Hepatocyte (in vitro differentiated cells): ENCODE measurements around the gene CEMIP2. TPM values are rescaled to one million over a fixed set of nuclear protein-coding genes. Genes with fewer than 3 reads are reported as not detected.

Experiments used
- DNase-seq: peaks from one replicate; pipeline ENCODE4 v3.0.0-alpha.2; 2016; ENCODE audit warnings: low spot score
- H2AFZ ChIP-seq: fragments of 200-600 bp; sonication (generic); 2 replicates; pipeline ENCODE4 v1.6.0; 2016; ENCODE audit warnings: antibody characterized with exemption, mild to moderate bottlenecking
- H3K27ac ChIP-seq: fragments of 200-600 bp; sonication (generic); 2 replicates; pipeline ENCODE4 v1.5.1; 2016; ENCODE audit warnings: mild to moderate bottlenecking
- H3K27me3 ChIP-seq: fragments of 200-600 bp; sonication (generic); 2 replicates; pipeline ENCODE4 v1.6.1; 2016
- H3K36me3 ChIP-seq: fragments of 200-600 bp; sonication (generic); replicated peaks from 2 replicates; pipeline ENCODE4 v1.5.1; 2016; ENCODE audit warnings: low read depth; ENCODE audit not compliant: insufficient read depth
- H3K4me1 ChIP-seq: fragments of 200-600 bp; sonication (generic); 2 replicates; pipeline ENCODE4 v1.5.1; 2016; ENCODE audit warnings: mild to moderate bottlenecking, moderate library complexity; ENCODE audit not compliant: insufficient read depth
- H3K4me2 ChIP-seq: fragments of 200-600 bp; sonication (generic); 2 replicates; pipeline ENCODE4 v1.6.0; 2016
- H3K4me3 ChIP-seq: fragments of 200-600 bp; sonication (generic); 2 replicates; pipeline ENCODE4 v1.5.1; 2016; ENCODE audit warnings: mild to moderate bottlenecking
- H3K79me2 ChIP-seq: fragments of 200-600 bp; sonication (generic); 2 replicates; pipeline ENCODE4 v1.6.0; 2017; ENCODE audit warnings: mild to moderate bottlenecking
- H3K9me2 ChIP-seq: fragments of 200-600 bp; sonication (generic); replicated peaks from 2 replicates; pipeline ENCODE4 v1.6.0; 2017; ENCODE audit warnings: mild to moderate bottlenecking; ENCODE audit not compliant: insufficient read depth
- H3K9me3 ChIP-seq: fragments of 200-600 bp; sonication (generic); 2 replicates; pipeline ENCODE4 v1.5.1; 2016; ENCODE audit warnings: low read depth, mild to moderate bottlenecking
- H4K20me1 ChIP-seq: fragments of 200-600 bp; sonication (generic); 2 replicates; pipeline ENCODE4 v1.6.0; 2016; ENCODE audit warnings: mild to moderate bottlenecking; ENCODE audit not compliant: insufficient read depth, poor library complexity, severe bottlenecking
- CTCF ChIP-seq: fragments of 200-600 bp; sonication (generic); IDR thresholded peaks from 2 replicates; pipeline ENCODE4 v1.5.1; 2016; ENCODE audit warnings: antibody characterized with exemption, mild to moderate bottlenecking; ENCODE audit not compliant: poor library complexity
- EZH2 ChIP-seq: fragments of 200-600 bp; sonication (generic); IDR thresholded peaks from 2 replicates; pipeline ENCODE4 v1.6.1; 2016; ENCODE audit warnings: antibody characterized with exemption, mild to moderate bottlenecking, borderline replicate concordance
- EZH2phosphoT487 ChIP-seq: fragments of 200-600 bp; sonication (generic); IDR thresholded peaks from one replicate; pipeline ENCODE4 v1.6.1; 2018; ENCODE audit warnings: antibody characterized with exemption, mild to moderate bottlenecking, low read depth, moderate library complexity; ENCODE audit not compliant: unreplicated experiment, severe bottlenecking
- WGBS: methylation state at CpG from one replicate; pipeline ENCODE4 v1.1.6; 2016; ENCODE audit warnings: low lambda C conversion rate; ENCODE audit errors: missing lambda C conversion rate; 5-methylcytosine and 5-hydroxymethylcytosine counted together
- polyA plus RNA-seq: library from polyadenylated mRNA; unstranded; fragments of >200 nt; fragmentation: Nextera tagmentation; extraction: Ambion mirVana; gene quantifications from 2 replicates; pipeline ENCODE4 v1.2.1, GENCODE V29; 2016
- total RNA-seq: library from RNA; depleted of rRNA; stranded (reverse); fragments of >200 nt; gene quantifications from 2 replicates; pipeline ENCODE4 v1.2.3, GENCODE V29; 2014

CEMIP2 gene
- total and polyA plus RNA-seq, 2 experiments from 2014 or later, result 45.2 to 94.2 TPM

- no peaks in the 10 kb centered on the region for H4K20me1 ChIP-seq
- no peaks in the 10 kb centered on the region for H3K9me2 ChIP-seq
- peak; percentile 32 for DNase-seq
- no peaks in the 10 kb centered on the region for H3K9me3 ChIP-seq
- no peaks in the 10 kb centered on the region for H3K36me3 ChIP-seq
- TF ChIP-seq EZH2phosphoT487 (no peak), EZH2 (no peak), CTCF (no peak)
- no peak overlapping the region for H3K4me3 ChIP-seq
- no peak overlapping the region for H3K4me2 ChIP-seq
- 52% methylated on average over 5 of the region's 5 CpGs for WGBS
- peaks cover 2% of the 10 kb centered on the region for H3K79me2 ChIP-seq
- H3K27ac ChIP-seq, result no peak overlapping the region
- no peak overlapping the region for H2AFZ ChIP-seq
- no peaks in the 10 kb centered on the region for H3K27me3 ChIP-seq
- H3K4me1 ChIP-seq, result peaks cover 3% of the 10 kb centered on the region
These were observed 48.8 kb downstream of the CEMIP2 start for GRCh38 chr9:71719562-71719961.

GRCh38 chr9:71719088-71719487, 49.2 kb downstream of the CEMIP2 start:
- Histone ChIP-seq H3K4me2 (no peak overlapping the region), H3K4me1 (peaks cover 3% of the 10 kb centered on the region), H4K20me1 (no peaks in the 10 kb centered on the region), H3K27ac (no peak overlapping the region), H3K4me3 (no peak overlapping the region), H3K36me3 (no peaks in the 10 kb centered on the region), H2AFZ (no peak overlapping the region), H3K9me2 (no peaks in the 10 kb centered on the region), H3K27me3 (no peaks in the 10 kb centered on the region), H3K9me3 (no peaks in the 10 kb centered on the region), H3K79me2 (peaks cover 2% of the 10 kb centered on the region)
- TF ChIP-seq EZH2phosphoT487 (no peak), CTCF (no peak), EZH2 (no peak)
- 95% methylated on average over 3 of the region's 3 CpGs for WGBS
- DNase-seq, result no peak

GRCh38 chr9:71716138-71716909, 52.0 kb downstream of the CEMIP2 start:
- TF ChIP-seq EZH2 (no peak), CTCF (peak; percentile 59)

More at GRCh38 chr9:71716138-71716909, 52.0 kb downstream of the CEMIP2 start:
- Histone ChIP-seq H3K27me3 (no peaks in the 10 kb centered on the region), H2AFZ (no peak overlapping the region), H3K36me3 (no peaks in the 10 kb centered on the region), H3K9me2 (no peaks in the 10 kb centered on the region), H3K9me3 (no peaks in the 10 kb centered on the region), H3K4me3 (no peak overlapping the region), H3K4me1 (peaks cover 3% of the 10 kb centered on the region), H3K27ac (no peak overlapping the region), H3K4me2 (no peak overlapping the region), H3K79me2 (peaks cover 2% of the 10 kb centered on the region), H4K20me1 (no peaks in the 10 kb centered on the region)
- no peak for DNase-seq
- 96% methylated on average over 2 of the region's 2 CpGs for WGBS
